ENCODE results near the gene PHF14.

GRCh38 chr7:11210374-11210773 is 236.7 kb downstream of the PHF14 start:
- TF ChIP-seq EZH2phosphoT487 (IDR thresholded peaks at IDR 0.05; ENCODE audit: insufficient read depth, low read depth), result no peak
- TF ChIP-seq EZH2 (IDR thresholded peaks at IDR 0.05; ENCODE audit: insufficient read depth, poor library complexity, severe bottlenecking), result no peak

Data from GM23248 (cell line).